ENCODE data around the gene KCNH8.

DNA sequence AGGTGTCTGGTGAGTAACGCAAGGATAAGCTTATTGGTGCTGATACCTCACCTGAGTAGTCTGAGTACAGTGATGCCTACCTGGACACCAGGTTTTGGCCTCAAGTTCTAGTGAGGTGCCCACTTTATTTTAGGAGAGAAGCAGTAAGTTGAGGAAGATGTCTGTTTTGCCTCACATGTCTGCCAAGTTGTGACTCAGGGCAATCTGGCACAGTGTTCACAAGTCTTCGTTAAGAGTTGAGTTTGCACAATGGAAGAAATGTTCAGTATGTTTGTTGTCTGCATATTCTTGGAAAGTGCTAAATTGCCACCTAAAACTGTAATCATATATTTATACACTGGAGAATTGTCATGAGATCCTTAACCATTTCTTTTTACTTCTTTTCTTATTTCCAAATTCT is 122.2 kb downstream of the KCNH8 start:
- TF ChIP-seq, protein P1, sequence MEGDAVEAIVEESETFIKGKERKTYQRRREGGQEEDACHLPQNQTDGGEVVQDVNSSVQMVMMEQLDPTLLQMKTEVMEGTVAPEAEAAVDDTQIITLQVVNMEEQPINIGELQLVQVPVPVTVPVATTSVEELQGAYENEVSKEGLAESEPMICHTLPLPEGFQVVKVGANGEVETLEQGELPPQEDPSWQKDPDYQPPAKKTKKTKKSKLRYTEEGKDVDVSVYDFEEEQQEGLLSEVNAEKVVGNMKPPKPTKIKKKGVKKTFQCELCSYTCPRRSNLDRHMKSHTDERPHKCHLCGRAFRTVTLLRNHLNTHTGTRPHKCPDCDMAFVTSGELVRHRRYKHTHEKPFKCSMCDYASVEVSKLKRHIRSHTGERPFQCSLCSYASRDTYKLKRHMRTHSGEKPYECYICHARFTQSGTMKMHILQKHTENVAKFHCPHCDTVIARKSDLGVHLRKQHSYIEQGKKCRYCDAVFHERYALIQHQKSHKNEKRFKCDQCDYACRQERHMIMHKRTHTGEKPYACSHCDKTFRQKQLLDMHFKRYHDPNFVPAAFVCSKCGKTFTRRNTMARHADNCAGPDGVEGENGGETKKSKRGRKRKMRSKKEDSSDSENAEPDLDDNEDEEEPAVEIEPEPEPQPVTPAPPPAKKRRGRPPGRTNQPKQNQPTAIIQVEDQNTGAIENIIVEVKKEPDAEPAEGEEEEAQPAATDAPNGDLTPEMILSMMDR (IDR thresholded peaks at IDR 0.05; ENCODE audit: low read depth, low read length, poor library complexity, severe bottlenecking): no peak
- no peak for TF ChIP-seq EZH2phosphoT487 (IDR thresholded peaks at IDR 0.05; ENCODE audit: borderline replicate concordance, low read length)

Data from DOHH2 (cell line).